NCI-H1092 treated with DMSO at 0.1 percent for 48 hours (cell line): ENCODE measurements around the gene PEAK1.

ENCODE experiments used
- DNase-seq: peaks from one replicate; lab custom pipeline; 2025; lab: John Stamatoyannopoulos, UW

The PEAK1 gene

GRCh38 chr15:77123854-77124253 lies 296.1 kb downstream of the PEAK1 start:
- no peak for DNase-seq

- no peak for DNase-seq
Observed at GRCh38 chr15:77122576-77122975, 297.3 kb downstream of the PEAK1 start.

- no peak for DNase-seq
Observed at GRCh38 chr15:77121599-77121998, 298.3 kb downstream of the PEAK1 start.

- no peak for DNase-seq
Observed at GRCh38 chr15:77120576-77120975, 299.3 kb downstream of the PEAK1 start.

- no peak for DNase-seq
Observed at GRCh38 chr15:77119446-77119845, 300.5 kb downstream of the PEAK1 start.

GRCh38 chr15:77118882-77119321 lies 301.0 kb downstream of the PEAK1 start:
- peak; percentile 39 for DNase-seq

GRCh38 chr15:77115179-77115578 lies 304.7 kb downstream of the PEAK1 start:
- DNase-seq: no peak

GRCh38 chr15:77112838-77113504 lies 306.9 kb downstream of the PEAK1 start:
- DNase-seq: no peak

- no peak for DNase-seq
Observed at GRCh38 chr15:77111789-77112188, 308.1 kb downstream of the PEAK1 start.

- peak; percentile 25 for DNase-seq
Observed at GRCh38 chr15:77107531-77108355, 312.2 kb downstream of the PEAK1 start.

- no peak for DNase-seq
Observed at GRCh38 chr15:77107068-77107467, 312.8 kb downstream of the PEAK1 start.

- no peak for DNase-seq
Observed at GRCh38 chr15:77104155-77104554, 315.7 kb downstream of the PEAK1 start.

- DNase-seq: no peak
Observed at GRCh38 chr15:77099741-77100463, 320.0 kb downstream of the PEAK1 start.

- no peak for DNase-seq
Observed at GRCh38 chr15:77098572-77098971, 321.3 kb downstream of the PEAK1 start.

- DNase-seq: no peak
Observed at GRCh38 chr15:77097921-77098320, 322.0 kb downstream of the PEAK1 start.

- no peak for DNase-seq
Observed at GRCh38 chr15:77097248-77097721, 322.6 kb downstream of the PEAK1 start.

- no peak for DNase-seq
Observed at GRCh38 chr15:77096541-77096940, 323.4 kb downstream of the PEAK1 start.

- no peak for DNase-seq
Observed at GRCh38 chr15:77096138-77096537, 323.8 kb downstream of the PEAK1 start.

- DNase-seq: no peak
Observed at GRCh38 chr15:77094397-77095030, 325.4 kb downstream of the PEAK1 start.

GRCh38 chr15:77093436-77093835 lies 326.5 kb downstream of the PEAK1 start:
- DNase-seq: no peak

- no peak for DNase-seq
Observed at GRCh38 chr15:77091097-77091496, 328.8 kb downstream of the PEAK1 start.

- DNase-seq: no peak
Observed at GRCh38 chr15:77087213-77087612, 332.7 kb downstream of the PEAK1 start.
